GM21786 (cell line): Measurements from ENCODE around the gene SART3.
"Not testable (repeated sequence)": the region's sequence is repeated elsewhere in the genome, so short reads cannot be mapped to it uniquely, and the experiment has no call there.

Experiments used
- ATAC-seq: cut with Tn5 transposase; IDR thresholded peaks from one replicate; pipeline ENCODE4 v1.9.1; 2021; ENCODE audit not compliant: unreplicated experiment

The SART3 gene

GRCh38 chr12:108582978-108583770, 22.2 kb upstream of the SART3 start:
- no peak for ATAC-seq

GRCh38 chr12:108582509-108582908, 21.5 kb upstream of the SART3 start:
- no peak for ATAC-seq

- ATAC-seq, result no peak
Measured at GRCh38 chr12:108581311-108582227, 20.6 kb upstream of the SART3 start.

GRCh38 chr12:108580531-108580930, 19.6 kb upstream of the SART3 start:
- no peak for ATAC-seq

- ATAC-seq, result no peak
Measured at GRCh38 chr12:108578813-108579212, 17.8 kb upstream of the SART3 start.

GRCh38 chr12:108578264-108578663, 17.3 kb upstream of the SART3 start:
- no peak for ATAC-seq

GRCh38 chr12:108577458-108577857, 16.5 kb upstream of the SART3 start:
- no peak for ATAC-seq

- ATAC-seq, result no peak
Measured at GRCh38 chr12:108576660-108577234, 15.8 kb upstream of the SART3 start.

GRCh38 chr12:108575199-108575912, 14.4 kb upstream of the SART3 start:
- no peak for ATAC-seq

- ATAC-seq, result not testable (repeated sequence)
Measured at GRCh38 chr12:108574276-108574675, 13.3 kb upstream of the SART3 start.

GRCh38 chr12:108573317-108573716, 12.3 kb upstream of the SART3 start:
- ATAC-seq, result no peak

- peak; percentile 18 for ATAC-seq
Measured at GRCh38 chr12:108572166-108572790, 11.3 kb upstream of the SART3 start.

- no peak for ATAC-seq
Measured at GRCh38 chr12:108571609-108572165, 10.7 kb upstream of the SART3 start.

GRCh38 chr12:108570743-108571608, 10.0 kb upstream of the SART3 start:
- ATAC-seq, result no peak

GRCh38 chr12:108568338-108569154, 7.6 kb upstream of the SART3 start:
- ATAC-seq, result peak; percentile 73

GRCh38 chr12:108567406-108568337, 6.7 kb upstream of the SART3 start:
- no peak for ATAC-seq

- no peak for ATAC-seq
Measured at GRCh38 chr12:108566452-108566851, 5.5 kb upstream of the SART3 start.
